ENCODE results near the gene TEX2. TPM values are rescaled to one million over a fixed set of nuclear protein-coding genes. Genes with fewer than 3 reads are reported as not detected.
"Not testable (repeated sequence)": the region's sequence is repeated elsewhere in the genome, so short reads cannot be mapped to it uniquely, and the experiment has no call there.

TEX2 gene
- total RNA-seq, 1 donor from 2014 or later = 58.0 TPM

DNA sequence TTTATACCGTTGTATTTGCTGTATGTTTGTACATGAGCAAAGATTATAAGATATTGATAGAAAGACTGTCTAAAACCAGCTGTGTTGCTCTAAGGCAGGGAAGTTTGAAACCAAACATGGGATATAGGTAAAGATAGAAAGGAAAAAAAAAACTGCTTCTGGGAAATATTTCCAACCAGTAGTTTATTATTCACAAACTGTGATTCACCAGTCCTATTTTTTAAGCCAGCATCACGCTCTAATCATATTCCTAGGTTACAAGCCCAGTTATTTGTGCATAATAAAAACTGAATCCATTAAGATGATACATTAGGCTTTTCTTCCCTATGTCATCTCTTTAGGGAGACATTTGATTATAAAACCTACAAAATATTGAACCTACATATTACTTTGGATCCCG lies 137.1 kb downstream of the TEX2 start:
- Histone ChIP-seq H3K27ac (replicated peaks) (no peak overlapping the region), H3K4me1 (peaks cover 40% of the 10 kb centered on the region), H3K36me3 (no peaks in the 10 kb centered on the region), H3K9me3 (replicated peaks) (no peaks in the 10 kb centered on the region), H3K27me3 (ENCODE audit: low read depth) (no peaks in the 10 kb centered on the region), H3K4me3 (no peak overlapping the region)
- TF ChIP-seq, protein P1, sequence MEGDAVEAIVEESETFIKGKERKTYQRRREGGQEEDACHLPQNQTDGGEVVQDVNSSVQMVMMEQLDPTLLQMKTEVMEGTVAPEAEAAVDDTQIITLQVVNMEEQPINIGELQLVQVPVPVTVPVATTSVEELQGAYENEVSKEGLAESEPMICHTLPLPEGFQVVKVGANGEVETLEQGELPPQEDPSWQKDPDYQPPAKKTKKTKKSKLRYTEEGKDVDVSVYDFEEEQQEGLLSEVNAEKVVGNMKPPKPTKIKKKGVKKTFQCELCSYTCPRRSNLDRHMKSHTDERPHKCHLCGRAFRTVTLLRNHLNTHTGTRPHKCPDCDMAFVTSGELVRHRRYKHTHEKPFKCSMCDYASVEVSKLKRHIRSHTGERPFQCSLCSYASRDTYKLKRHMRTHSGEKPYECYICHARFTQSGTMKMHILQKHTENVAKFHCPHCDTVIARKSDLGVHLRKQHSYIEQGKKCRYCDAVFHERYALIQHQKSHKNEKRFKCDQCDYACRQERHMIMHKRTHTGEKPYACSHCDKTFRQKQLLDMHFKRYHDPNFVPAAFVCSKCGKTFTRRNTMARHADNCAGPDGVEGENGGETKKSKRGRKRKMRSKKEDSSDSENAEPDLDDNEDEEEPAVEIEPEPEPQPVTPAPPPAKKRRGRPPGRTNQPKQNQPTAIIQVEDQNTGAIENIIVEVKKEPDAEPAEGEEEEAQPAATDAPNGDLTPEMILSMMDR (IDR thresholded peaks at IDR 0.05; ENCODE audit: borderline replicate concordance) = no peak
- intact Hi-C loops (cut with micrococcal nuclease) = no loop called here
- no peak for DNase-seq

DNA sequence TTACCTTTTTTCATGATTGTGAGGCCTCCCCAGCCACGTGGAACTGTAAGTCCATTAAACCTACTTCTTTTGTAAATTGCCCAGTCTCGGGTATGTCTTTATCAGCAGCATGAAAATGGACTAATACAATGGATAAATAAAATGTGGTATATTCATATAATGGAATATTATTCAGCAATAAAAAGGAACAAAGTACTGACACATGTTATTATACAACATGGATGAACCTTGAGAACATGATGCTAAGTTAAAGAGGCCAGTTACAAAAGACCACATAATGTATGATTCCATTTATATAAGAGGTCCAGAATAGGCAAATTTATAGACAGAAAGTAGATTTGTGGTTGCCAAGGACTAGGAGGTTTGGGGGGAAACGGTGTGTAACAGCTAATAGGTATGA lies 138.5 kb downstream of the TEX2 start:
- H3K4me1 ChIP-seq = peaks cover 42% of the 10 kb centered on the region
- H3K36me3 ChIP-seq = no peaks in the 10 kb centered on the region
- H3K4me3 ChIP-seq = no peak overlapping the region
- intact Hi-C loops (cut with micrococcal nuclease) = no loop called here
- H3K27ac ChIP-seq (replicated peaks) = no peak overlapping the region
- no peak for DNase-seq
- H3K9me3 ChIP-seq (replicated peaks) = no peaks in the 10 kb centered on the region
- H3K27me3 ChIP-seq (ENCODE audit: low read depth) = no peaks in the 10 kb centered on the region
- TF ChIP-seq, protein P1 (IDR thresholded peaks at IDR 0.05; ENCODE audit: borderline replicate concordance) = no peak

DNA sequence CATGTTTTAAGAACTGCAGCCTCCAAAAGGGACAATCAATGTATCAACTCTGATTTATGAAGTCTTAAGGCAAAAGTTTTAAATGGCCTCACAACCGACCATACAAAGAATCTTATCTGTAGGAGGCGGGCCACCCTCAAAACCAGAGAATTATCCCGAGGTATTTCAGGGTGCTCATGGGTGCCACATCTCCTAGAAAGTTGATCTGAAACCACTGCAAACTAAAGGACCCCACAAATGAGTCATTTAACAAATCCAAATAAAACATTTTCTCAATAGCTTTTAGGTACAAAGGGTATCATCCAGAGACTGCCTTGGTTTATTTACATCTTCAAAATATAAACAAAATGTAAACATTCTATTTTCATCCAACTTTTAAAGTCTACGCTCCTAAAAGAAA lies 139.9 kb downstream of the TEX2 start:
- Histone ChIP-seq H3K4me3 (no peak overlapping the region), H3K27ac (replicated peaks) (no peak overlapping the region), H3K9me3 (replicated peaks) (no peaks in the 10 kb centered on the region), H3K27me3 (ENCODE audit: low read depth) (no peaks in the 10 kb centered on the region), H3K36me3 (no peaks in the 10 kb centered on the region), H3K4me1 (peaks cover 38% of the 10 kb centered on the region)
- intact Hi-C loops (cut with micrococcal nuclease) = no loop called here
- no peak for DNase-seq
- TF ChIP-seq, protein P1 (IDR thresholded peaks at IDR 0.05; ENCODE audit: borderline replicate concordance) = no peak

DNA sequence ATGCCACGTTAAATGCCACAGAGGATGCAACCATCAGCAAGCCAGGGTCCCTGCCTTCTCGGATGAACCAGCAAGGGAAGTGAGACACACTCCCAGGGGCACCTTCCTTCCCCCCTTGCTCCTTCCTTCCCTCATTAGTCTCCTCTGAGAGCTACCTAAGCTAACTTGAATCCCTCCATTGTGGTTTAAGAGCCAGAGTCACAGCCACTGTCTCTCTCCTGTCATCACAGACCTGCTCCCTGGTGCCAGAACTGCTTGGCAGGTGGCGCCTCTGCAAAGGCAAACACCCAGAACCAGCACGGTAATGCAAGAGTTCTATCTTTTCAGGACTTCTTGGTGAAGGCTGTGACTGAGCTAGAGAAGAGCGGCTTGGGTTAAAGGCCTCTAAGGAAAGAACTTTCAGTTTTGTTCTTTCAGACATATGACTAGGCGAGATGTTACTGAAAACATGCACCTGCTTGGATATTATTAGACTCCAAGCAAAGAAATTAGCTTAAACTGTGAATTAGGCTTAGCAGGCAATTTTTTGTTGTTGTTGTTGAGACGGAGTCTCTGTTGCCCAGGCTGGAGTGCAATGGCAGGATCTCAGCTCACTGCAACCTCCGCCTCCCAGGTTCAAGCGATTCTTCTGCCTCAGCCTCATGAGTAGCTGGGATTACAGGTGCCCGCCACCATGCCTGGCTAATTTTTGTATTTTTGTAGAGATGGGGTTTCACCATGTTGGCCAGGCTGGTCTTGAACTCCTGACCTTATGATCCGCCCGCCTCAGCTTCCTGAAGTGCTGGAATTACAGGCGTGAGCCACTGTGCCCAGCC lies 141.9 kb downstream of the TEX2 start:
- H3K27me3 ChIP-seq (ENCODE audit: low read depth); intact Hi-C loops (cut with micrococcal nuclease); DNase-seq; H3K4me3 ChIP-seq; H3K27ac ChIP-seq (replicated peaks); H3K9me3 ChIP-seq (replicated peaks); H3K36me3 ChIP-seq: not testable (repeated sequence)
- H3K4me1 ChIP-seq = peaks cover 34% of the 10 kb centered on the region

DNA sequence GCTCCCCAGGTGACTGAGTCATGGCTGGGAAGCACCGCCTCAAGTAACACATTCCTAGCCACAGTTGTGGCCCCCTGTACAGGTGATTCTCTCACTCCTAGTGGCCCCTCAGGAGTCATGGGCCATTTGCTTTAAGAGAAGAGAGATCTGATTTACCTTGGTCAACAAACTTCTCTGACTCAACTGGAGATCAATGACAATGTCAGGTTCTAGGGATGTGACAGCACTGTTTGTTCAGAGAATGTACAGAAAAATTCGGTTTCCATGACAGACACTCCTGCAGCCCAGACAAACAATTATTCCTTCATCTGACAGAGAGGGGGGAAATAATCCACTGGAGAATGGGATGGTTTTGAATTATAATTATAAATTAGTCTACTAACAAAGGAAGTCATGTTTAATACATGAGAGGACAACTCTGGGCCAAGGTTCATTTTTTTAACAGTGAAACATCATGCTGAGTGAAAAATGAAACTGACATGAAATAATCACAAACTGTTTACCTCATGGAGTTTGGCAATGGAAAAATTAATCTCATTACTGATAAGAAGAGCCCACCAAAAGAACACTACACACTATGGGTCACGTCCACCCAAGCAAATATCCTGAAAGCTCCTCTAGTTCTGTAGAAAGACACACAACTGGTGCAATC lies 142.8 kb downstream of the TEX2 start:
- Histone ChIP-seq H3K4me3 (no peak overlapping the region), H3K36me3 (no peaks in the 10 kb centered on the region), H3K27ac (replicated peaks) (no peak overlapping the region), H3K27me3 (ENCODE audit: low read depth) (no peaks in the 10 kb centered on the region), H3K9me3 (replicated peaks) (no peaks in the 10 kb centered on the region), H3K4me1 (peaks cover 35% of the 10 kb centered on the region)
- TF ChIP-seq, protein P1 (IDR thresholded peaks at IDR 0.05; ENCODE audit: borderline replicate concordance) = no peak
- intact Hi-C loops (cut with micrococcal nuclease) = no loop called here
- DNase-seq = no peak
